Measurements from ENCODE around the gene PSEN1.

- TF ChIP-seq EZH2 (IDR thresholded peaks at IDR 0.05; ENCODE audit: low read length) (no peak), CTCF (optimal IDR thresholded peaks at IDR 0.05 in 1 of 3, IDR thresholded peaks at IDR 0.05 in 1 of 3, conservative IDR thresholded peaks at IDR 0.05 in 1 of 3; ENCODE audit: extremely low read depth in 1 of 3, insufficient read depth in 2 of 3, low read length in 3 of 3) (no peak)
Measured at GRCh38 chr14:73236752-73237218, 100.5 kb downstream of the PSEN1 start.
